NCI-H2171 treated with DMSO at 0.1 percent for 48 hours (cell line): ENCODE results near the gene PFKL.
"Not testable (repeated sequence)": the region's sequence is repeated elsewhere in the genome, so short reads cannot be mapped to it uniquely, and the experiment has no call there.

Experiments used
- DNase-seq: peaks from one replicate; lab custom pipeline; 2025; lab: John Stamatoyannopoulos, UW

PFKL gene

GRCh38 chr21:44279354-44280260, 20.2 kb upstream of the PFKL start:
- peak; percentile 91 for DNase-seq

- no peak for DNase-seq
Measured at GRCh38 chr21:44281801-44282200, 18.1 kb upstream of the PFKL start.

- DNase-seq = no peak
Measured at GRCh38 chr21:44282370-44282769, 17.5 kb upstream of the PFKL start.

- DNase-seq = not testable (repeated sequence)
Measured at GRCh38 chr21:44283211-44283785, 16.6 kb upstream of the PFKL start.

- no peak for DNase-seq
Measured at GRCh38 chr21:44283948-44284347, 15.9 kb upstream of the PFKL start.

- DNase-seq = no peak
Measured at GRCh38 chr21:44285138-44285992, 14.5 kb upstream of the PFKL start, which contains the start of gene AIRE. Gene AIRE, plus strand, starts transcription at chr21:44285876. Its CDS starts 131 bp downstream, at chr21:44286007.

GRCh38 chr21:44286086-44286715, 13.7 kb upstream of the PFKL start:
- DNase-seq = no peak

- no peak for DNase-seq
Measured at GRCh38 chr21:44286716-44287632, 12.9 kb upstream of the PFKL start.

GRCh38 chr21:44288251-44289110, 11.4 kb upstream of the PFKL start:
- DNase-seq = no peak

- DNase-seq = no peak
Measured at GRCh38 chr21:44289381-44290010, 10.4 kb upstream of the PFKL start.

- no peak for DNase-seq
Measured at GRCh38 chr21:44290327-44291077, 9.4 kb upstream of the PFKL start.

GRCh38 chr21:44291078-44291935, 8.5 kb upstream of the PFKL start:
- no peak for DNase-seq

GRCh38 chr21:44291936-44292811, 7.7 kb upstream of the PFKL start:
- no peak for DNase-seq

GRCh38 chr21:44292812-44293195, 7.0 kb upstream of the PFKL start:
- DNase-seq = no peak

- no peak for DNase-seq
Measured at GRCh38 chr21:44293551-44294231, 6.2 kb upstream of the PFKL start.
